Measurements from ENCODE around the gene TAF10.

TAF10 gene

GRCh38 chr11:6646576-6646917, 34.5 kb upstream of the TAF10 start:
- H3K4me3 ChIP-seq (ENCODE audit: low read depth, low read length), result no peak overlapping the region
- H3K4me1 ChIP-seq, result no peaks in the 10 kb centered on the region; the same call in 1 of the 2 replicates

DNA sequence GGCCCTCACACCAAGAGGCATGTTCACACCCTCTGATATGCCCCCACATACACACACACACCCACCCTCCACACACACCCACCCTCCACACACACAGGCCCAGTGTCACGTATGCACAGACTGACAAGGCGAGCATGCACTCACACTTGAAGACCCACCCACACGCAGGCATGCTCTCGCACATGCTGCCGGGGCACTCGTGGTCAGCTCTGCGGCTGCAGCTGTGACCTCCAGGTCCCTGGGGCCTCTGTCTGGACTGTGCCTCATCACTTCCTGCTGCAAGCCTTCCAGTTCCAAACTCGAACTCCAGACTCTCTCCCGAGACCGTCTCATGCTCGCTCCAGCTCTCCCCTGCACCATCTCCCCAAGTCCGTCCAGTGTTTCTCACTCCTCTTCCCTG, 34.1 kb upstream of the TAF10 start:
- TF ChIP-seq CTCF (IDR thresholded peaks at IDR 0.05; ENCODE audit: low read depth, low read length), result no peak
- Histone ChIP-seq H3K27me3 (no peaks in the 10 kb centered on the region), H3K4me1 (no peaks in the 10 kb centered on the region; the same call in 1 of the 2 replicates), H3K9me3 (no peaks in the 10 kb centered on the region), H3K36me3 (no peaks in the 10 kb centered on the region), H3K4me3 (ENCODE audit: low read depth, low read length) (no peak overlapping the region)
- DNase-seq, result no peak

More at GRCh38 chr11:6646576-6646917, 34.5 kb upstream of the TAF10 start:
- H3K27me3 ChIP-seq, result no peaks in the 10 kb centered on the region
- no peaks in the 10 kb centered on the region for H3K9me3 ChIP-seq
- no peaks in the 10 kb centered on the region for H3K36me3 ChIP-seq
- DNase-seq, result peak; percentile 23
- no peak for TF ChIP-seq CTCF (IDR thresholded peaks at IDR 0.05; ENCODE audit: low read depth, low read length)

DNA sequence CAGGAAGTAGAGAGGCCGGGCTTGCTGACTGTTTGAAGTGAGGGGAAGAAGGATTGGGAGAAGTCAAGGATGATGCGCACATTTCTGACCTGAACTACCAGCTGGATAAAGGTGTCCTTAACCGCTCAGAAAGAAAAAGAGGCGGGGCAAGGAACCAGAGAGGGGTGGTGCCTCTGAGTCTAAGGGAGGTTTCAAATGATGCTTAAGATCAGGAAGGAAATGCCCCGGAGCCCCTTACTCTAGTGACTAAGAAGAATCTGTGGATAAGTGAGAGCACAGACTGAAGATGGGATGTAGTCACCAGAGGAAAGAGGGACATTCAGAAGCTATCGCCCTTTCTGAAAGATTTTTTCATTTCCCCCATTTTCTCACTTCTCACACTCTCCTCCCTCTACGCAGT, 30.9 kb upstream of the TAF10 start:
- Histone ChIP-seq H3K27me3 (no peaks in the 10 kb centered on the region), H3K4me1 (no peaks in the 10 kb centered on the region; the same call in 1 of the 2 replicates), H3K9me3 (no peaks in the 10 kb centered on the region), H3K36me3 (no peaks in the 10 kb centered on the region), H3K4me3 (ENCODE audit: low read depth, low read length) (no peak overlapping the region)
- TF ChIP-seq CTCF (IDR thresholded peaks at IDR 0.05; ENCODE audit: low read depth, low read length), result no peak
- no peak for DNase-seq

- no peak for TF ChIP-seq CTCF (IDR thresholded peaks at IDR 0.05; ENCODE audit: low read depth, low read length)
- no peaks in the 10 kb centered on the region for H3K36me3 ChIP-seq
Measured at GRCh38 chr11:6640985-6641701, 29.1 kb upstream of the TAF10 start.

GRCh38 chr11:6640036-6640984, 28.3 kb upstream of the TAF10 start:
- no peaks in the 10 kb centered on the region for H3K9me3 ChIP-seq
- no peak for TF ChIP-seq CTCF (IDR thresholded peaks at IDR 0.05; ENCODE audit: low read depth, low read length)

More at GRCh38 chr11:6640985-6641701, 29.1 kb upstream of the TAF10 start:
- no peak for DNase-seq
- H3K4me3 ChIP-seq (ENCODE audit: low read depth, low read length), result no peak overlapping the region
- H3K9me3 ChIP-seq, result no peaks in the 10 kb centered on the region
- H3K27me3 ChIP-seq, result no peaks in the 10 kb centered on the region
- no peaks in the 10 kb centered on the region for H3K4me1 ChIP-seq

More at GRCh38 chr11:6640036-6640984, 28.3 kb upstream of the TAF10 start:
- Histone ChIP-seq H3K4me3 (ENCODE audit: low read depth, low read length) (no peak overlapping the region), H3K27me3 (no peaks in the 10 kb centered on the region), H3K4me1 (no peaks in the 10 kb centered on the region), H3K36me3 (no peaks in the 10 kb centered on the region)
- DNase-seq, result no peak

Measured in BE2C (cell line).